WERI-Rb-1 (cell line): Measurements from ENCODE around the gene NDUFC2.
"Not testable (repeated sequence)": the region's sequence is repeated elsewhere in the genome, so short reads cannot be mapped to it uniquely, and the experiment has no call there.

Experiments used
- DNase-seq: peaks from one replicate; pipeline ENCODE4 v3.0.0-alpha.2; 2020
- H3K27ac ChIP-seq: fragments of 250-450 bp; sonication (Bioruptor Pico); 2 replicates; pipeline ENCODE4 v1.5.1; 2020; ENCODE audit warnings: mild to moderate bottlenecking, moderate library complexity
- H3K27me3 ChIP-seq: fragments of 250-450 bp; sonication (Bioruptor Pico); 2 replicates; pipeline ENCODE4 v1.5.1; 2021; ENCODE audit warnings: mild to moderate bottlenecking, low read depth, moderate library complexity; ENCODE audit not compliant: insufficient read depth, severe bottlenecking
- H3K36me3 ChIP-seq: fragments of 250-450 bp; sonication (Bioruptor Pico); 2 replicates; pipeline ENCODE4 v1.5.1; 2020; ENCODE audit warnings: mild to moderate bottlenecking, moderate library complexity
- H3K4me3 ChIP-seq: 2 replicates; pipeline ENCODE4 v1.5.1; 2011; ENCODE audit warnings: low read depth, mild to moderate bottlenecking, control low read depth, low read length
- H3K9me3 ChIP-seq: fragments of 250-450 bp; sonication (Bioruptor Pico); 2 replicates; pipeline ENCODE4 v1.5.1; 2021; ENCODE audit warnings: mild to moderate bottlenecking, moderate library complexity; ENCODE audit not compliant: severe bottlenecking
- CTCF ChIP-seq: IDR thresholded peaks from 2 replicates; pipeline ENCODE4 v1.5.1; 2011; ENCODE audit warnings: low read depth, mild to moderate bottlenecking, control low read depth, inconsistent platforms, low read length

Gene NDUFC2

GRCh38 chr11:78036313-78036712, 43.3 kb downstream of the NDUFC2 start:
- no peak for DNase-seq

GRCh38 chr11:78034623-78035022, 45.0 kb downstream of the NDUFC2 start:
- Histone ChIP-seq H3K4me3 (no peak overlapping the region), H3K9me3 (no peaks in the 10 kb centered on the region), H3K27ac (no peak overlapping the region), H3K36me3 (no peaks in the 10 kb centered on the region), H3K27me3 (no peaks in the 10 kb centered on the region)
- TF ChIP-seq CTCF = 0 out of 2 replicates have a peak, but pooled peaks have one; percentile 2
- DNase-seq = no peak

More at GRCh38 chr11:78036313-78036712, 43.3 kb downstream of the NDUFC2 start:
- Histone ChIP-seq H3K27ac (no peak overlapping the region), H3K36me3 (no peaks in the 10 kb centered on the region), H3K4me3 (no peak overlapping the region), H3K9me3 (no peaks in the 10 kb centered on the region), H3K27me3 (no peaks in the 10 kb centered on the region)
- TF ChIP-seq CTCF = no peak

GRCh38 chr11:78033040-78033439, 46.6 kb downstream of the NDUFC2 start:
- Histone ChIP-seq H3K27ac (no peak overlapping the region), H3K27me3 (no peaks in the 10 kb centered on the region), H3K4me3 (no peak overlapping the region), H3K36me3 (no peaks in the 10 kb centered on the region), H3K9me3 (no peaks in the 10 kb centered on the region)
- DNase-seq = no peak
- no peak for TF ChIP-seq CTCF

- no peak for DNase-seq
- Histone ChIP-seq H3K27me3 (no peaks in the 10 kb centered on the region), H3K36me3 (no peaks in the 10 kb centered on the region), H3K4me3 (no peak overlapping the region), H3K27ac (no peak overlapping the region), H3K9me3 (no peaks in the 10 kb centered on the region)
- no peak for TF ChIP-seq CTCF
These were observed 47.6 kb downstream of the NDUFC2 start for GRCh38 chr11:78032090-78032489.

- Histone ChIP-seq H3K36me3 (no peaks in the 10 kb centered on the region), H3K27ac (no peak overlapping the region), H3K27me3 (no peaks in the 10 kb centered on the region), H3K4me3 (no peak overlapping the region), H3K9me3 (no peaks in the 10 kb centered on the region)
- no peak for DNase-seq
- no peak for TF ChIP-seq CTCF
These were observed 48.0 kb downstream of the NDUFC2 start for GRCh38 chr11:78031629-78032028.

GRCh38 chr11:78030429-78031325, 49.0 kb downstream of the NDUFC2 start:
- no peak for DNase-seq
- no peak overlapping the region for H3K27ac ChIP-seq
- no peak overlapping the region for H3K4me3 ChIP-seq
- no peaks in the 10 kb centered on the region for H3K36me3 ChIP-seq
- no peak for TF ChIP-seq CTCF
- H3K27me3 ChIP-seq = no peaks in the 10 kb centered on the region
- H3K9me3 ChIP-seq = no peaks in the 10 kb centered on the region

GRCh38 chr11:78028423-78028822, 51.2 kb downstream of the NDUFC2 start:
- not testable (repeated sequence) for H3K27me3 ChIP-seq, H3K4me3 ChIP-seq, DNase-seq, H3K9me3 ChIP-seq, H3K36me3 ChIP-seq, H3K27ac ChIP-seq
